Inflammatory macrophage treated with lipopolysaccharide for 4 hours (primary cell): ENCODE results near the gene MCF2.
A peak's percentile ranks its signal among the peaks of the same experiment; 100 is the strongest.

Experiments used
- DNase-seq: peaks from one replicate; pipeline ENCODE4 v3.0.0-alpha.2; 2020

The MCF2 gene

DNA sequence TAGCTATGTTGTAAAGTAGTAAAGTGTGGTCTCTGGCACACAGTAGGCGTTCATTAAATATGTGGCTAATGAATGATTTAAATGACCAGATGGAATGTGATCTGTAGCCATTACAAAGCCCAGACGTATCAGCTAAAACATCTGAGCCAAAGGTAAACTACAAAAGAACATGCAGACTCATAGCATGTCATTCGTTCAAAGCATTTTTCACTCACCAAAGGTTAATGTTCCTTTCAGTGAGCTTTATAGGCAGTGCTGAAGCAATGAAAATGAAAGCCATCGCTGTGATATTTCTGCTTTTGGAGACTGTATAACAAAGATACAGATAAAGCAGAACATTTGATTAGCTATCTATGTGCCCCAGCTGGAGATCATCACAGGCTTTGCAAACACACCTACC is 126.9 kb downstream of the MCF2 start:
- no peak for DNase-seq

DNA sequence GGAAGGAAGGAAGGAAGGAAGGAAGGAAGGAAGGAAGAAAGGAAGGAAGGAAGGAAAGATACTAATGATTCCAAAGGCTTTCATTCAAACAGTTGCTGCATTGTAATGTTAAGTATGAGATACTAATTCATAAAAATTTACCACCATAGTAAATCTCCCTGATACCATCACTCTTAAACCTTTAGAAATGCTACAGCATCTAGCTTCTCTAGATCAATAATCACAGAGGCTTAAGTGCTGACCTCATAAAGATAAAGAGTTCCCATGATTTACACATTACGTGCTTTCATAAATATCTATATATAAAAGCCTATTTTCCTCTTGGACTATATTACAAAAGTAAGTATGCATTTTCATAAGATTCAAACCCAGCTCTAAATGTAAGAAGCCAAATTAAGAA is 141.0 kb downstream of the MCF2 start:
- no peak for DNase-seq

DNA sequence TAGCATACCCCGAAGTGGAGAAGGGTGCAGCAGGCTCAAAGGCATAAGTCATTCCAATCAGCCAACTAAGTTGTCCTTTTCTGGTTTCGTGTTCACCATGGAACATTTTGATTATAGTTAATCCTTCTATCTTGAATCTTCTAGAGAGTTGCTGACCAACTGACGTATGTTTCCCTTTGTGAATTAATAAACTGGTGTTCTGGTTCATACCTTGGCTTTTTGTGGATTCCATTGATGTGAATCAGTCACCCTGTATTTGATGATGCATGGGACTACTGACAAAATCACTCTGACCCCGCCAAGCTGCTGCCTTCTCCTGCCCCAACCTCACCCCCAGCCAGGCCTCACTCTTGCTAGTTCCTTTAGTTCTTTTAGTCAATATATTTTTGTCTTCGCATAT is 144.7 kb downstream of the MCF2 start:
- no peak for DNase-seq

DNA sequence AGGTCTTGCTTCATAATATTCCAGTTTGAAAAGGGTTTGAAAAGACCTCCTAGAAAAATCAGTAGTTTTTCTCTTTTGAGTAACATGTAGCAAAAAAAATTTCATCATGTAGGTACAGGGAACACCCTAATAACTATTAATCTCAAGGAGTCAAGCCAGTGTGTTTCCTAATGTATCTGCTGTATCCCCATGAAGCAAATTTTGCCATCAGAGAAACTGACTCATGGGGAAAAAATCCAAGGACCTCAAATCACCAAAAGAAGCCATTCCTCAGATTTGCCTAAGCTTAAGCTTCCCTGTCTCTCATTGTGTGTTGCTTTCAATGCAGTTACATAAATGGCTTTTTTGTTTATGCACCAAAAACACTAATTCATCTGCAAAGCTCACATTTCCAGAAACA is 147.7 kb downstream of the MCF2 start:
- DNase-seq = no peak

DNA sequence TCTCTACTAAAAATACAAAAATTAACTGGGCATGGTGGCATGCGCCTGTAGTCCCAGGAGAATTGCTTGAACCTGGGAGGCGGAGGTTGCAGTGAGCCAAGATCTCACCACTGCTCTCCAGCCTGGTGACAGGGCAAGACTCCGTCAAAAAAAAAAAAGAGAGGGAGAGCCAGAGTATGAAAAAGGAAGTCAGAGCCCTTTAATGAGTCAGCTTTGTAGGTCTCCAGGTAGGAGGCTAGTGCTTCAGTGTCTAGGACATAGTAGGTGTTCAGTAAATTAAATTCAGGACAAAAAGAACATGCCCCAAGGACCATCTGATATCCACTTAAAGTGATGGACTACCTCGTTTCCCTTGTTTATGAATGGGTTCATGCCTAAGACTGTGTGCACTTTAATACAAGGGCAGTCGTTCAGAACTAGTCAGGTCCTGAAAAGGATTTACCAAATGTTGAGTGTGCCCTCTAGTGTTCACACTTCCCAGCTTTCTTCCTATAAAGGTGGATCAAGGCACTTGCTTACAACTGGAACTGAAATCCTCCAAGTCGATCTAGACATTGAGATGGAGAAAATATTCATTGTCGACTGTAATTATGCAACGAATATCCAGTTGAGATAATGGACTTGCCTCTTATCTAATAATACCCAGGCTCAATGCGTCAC is 148.5 kb downstream of the MCF2 start:
- DNase-seq = peak; percentile 58

DNA sequence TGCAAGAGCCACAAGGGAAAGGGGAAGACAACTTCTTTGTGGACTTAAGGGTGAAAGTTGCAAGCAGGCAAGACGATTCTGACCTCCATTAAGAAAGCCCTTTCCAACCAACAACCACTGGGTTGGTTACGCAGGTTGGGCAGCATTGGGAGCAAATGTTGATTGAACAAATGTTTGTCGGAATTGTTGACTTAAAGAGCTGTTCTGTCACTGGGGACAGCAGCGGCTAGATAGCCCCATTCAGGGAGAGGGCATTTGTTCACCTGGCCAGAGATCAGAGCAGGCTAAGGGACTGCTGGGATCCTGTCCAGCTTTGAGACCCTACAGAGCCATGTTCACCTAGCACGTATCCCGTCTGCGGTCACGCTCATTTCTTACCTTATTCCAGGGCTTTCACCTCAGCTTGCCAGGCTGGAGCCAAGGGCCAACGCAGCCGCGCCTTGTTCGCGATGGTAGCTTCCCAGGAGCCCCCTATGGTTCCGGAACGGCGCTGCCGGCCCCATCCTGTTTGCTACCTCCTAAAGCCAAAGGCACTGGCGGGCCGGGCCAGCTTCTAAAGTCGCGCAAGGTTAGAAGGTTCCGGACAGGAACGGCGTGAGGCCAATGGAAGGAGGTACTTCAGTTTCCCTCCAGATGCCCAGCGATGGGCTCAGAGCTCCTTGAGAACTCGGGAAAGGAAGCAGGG is 152.8 kb downstream of the MCF2 start:
- DNase-seq = no peak

DNA sequence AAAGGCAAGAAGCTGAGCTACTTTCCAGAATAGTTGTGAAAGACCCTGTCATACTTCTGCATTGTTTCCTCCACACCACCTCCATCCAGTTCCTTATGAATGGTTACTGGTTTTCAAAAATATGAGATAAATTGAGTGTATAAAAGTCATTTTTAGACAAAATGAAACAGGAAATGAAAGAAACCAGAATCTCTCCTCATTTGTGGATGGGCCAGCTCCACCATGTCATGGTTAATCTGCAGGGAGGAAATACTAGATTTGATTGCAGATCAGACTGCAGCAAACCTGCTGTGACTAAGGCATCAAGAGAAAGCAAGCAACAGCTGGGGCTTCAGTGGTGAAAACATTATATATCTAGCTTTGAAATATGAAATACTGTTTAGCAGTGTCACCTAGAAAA is 153.6 kb downstream of the MCF2 start:
- peak; percentile 45 for DNase-seq

DNA sequence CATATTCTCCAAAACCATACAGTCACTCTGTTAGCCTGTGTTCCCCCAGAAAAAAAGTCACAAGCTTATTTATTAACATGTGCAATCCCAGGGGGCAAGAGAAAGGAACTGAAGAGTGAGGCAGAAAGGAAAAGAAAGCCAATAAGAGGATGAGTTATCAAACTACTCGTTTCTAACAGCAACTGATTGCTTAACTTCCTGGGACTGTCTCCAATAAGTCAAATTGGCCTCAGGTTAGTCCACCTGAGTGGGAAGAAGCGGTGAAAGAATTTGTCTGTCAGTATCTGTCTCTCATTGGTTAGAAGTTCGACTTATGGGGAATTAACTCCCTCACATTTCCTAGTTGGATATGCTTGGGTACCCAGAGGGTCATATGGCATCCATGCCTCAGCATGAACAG is 163.4 kb downstream of the MCF2 start:
- no peak for DNase-seq

DNA sequence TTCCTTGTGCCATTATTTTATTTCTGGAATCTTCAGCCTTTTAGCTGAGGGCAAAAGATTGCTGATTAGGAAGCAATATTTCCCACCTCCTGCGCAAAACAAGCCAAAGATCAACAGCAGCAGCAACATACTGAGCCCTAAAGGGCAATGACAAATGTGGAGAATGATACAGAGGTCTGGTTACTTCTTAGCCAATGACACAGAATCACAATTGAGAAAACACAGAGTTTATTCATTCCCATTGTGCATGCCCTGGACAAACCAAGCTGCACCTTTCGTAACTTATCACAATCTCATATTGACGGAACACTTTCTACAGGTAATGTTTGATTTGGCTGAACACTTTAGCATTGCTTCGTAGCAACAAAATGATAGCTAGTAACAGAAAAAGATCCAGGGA is 164.0 kb downstream of the MCF2 start:
- DNase-seq = no peak

DNA sequence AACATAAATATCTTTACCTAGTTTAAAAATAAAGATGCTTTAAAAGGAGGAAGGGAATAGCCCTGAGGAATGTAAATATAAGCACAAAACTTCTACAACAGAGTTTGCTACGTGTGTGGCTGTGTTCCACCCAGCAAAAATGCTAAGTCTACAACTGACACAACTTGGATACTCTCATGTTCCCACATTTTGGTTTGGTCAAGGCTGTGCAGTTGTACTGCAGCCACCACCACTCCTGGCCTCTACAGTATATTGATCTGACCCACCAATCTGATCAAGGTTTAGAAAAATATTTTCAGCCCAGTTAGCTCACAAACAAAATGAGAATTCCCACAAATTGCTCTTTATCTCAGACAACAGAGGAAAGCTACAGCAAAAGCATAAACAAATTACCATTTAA is 165.3 kb downstream of the MCF2 start:
- no peak for DNase-seq

DNA sequence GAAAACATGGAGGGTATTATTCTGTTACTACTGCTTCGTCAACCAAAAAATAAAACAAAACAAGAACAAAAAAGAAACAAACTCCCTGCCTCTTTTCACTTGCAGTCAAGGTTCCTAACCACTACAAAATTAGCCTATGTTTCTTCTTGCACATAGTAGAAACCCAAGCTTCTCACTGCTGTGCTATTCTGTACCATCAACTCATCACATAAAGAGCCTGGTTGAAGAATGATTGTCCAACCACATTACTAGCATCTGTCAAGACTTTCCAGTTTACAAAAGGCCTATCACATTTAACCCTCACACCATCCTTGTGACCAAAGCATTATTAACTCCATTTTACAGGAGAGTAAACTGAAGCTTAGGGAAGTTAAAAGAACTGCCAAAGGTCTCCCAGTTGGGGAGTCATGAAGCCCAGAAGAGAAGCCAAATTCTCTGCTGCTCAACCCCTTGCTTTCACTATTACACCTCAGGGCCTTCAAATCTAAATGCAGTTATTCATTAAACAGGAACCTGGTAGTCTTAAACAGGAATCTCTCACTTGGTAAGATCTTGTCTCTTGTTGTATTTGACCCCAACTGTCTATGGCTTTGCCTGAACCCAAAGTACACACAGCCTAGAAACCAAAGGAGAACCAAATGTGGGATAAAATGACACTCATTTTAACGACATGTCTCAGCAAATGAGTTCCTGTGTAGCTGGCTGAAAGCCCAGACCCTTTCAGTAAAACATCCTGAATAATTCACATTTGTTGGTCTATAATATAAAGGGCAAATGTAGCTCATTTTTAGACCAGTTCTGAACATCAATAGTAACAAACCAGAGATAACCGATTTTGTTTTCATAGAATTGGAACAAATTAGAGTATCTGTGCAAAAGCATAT is 168.8 kb downstream of the MCF2 start:
- DNase-seq = no peak

DNA sequence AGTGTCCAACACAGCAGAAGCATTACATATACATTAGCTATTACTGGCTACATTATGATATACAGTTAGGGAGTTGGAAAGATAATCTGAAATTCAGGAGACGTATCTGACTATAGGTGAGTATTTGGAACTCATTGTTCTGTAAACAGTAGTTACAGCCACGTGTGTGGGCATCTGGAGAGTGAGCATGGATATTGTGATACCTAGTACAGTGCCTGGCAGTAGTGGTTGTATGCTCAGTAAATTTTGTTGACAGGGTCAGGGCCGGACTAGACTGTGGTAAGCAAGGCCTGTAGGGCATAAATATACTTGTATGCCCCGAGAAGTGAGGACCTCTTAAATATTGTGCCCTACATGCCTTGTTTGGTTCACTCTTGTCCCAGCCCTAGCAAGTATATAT is 174.5 kb downstream of the MCF2 start:
- no peak for DNase-seq

DNA sequence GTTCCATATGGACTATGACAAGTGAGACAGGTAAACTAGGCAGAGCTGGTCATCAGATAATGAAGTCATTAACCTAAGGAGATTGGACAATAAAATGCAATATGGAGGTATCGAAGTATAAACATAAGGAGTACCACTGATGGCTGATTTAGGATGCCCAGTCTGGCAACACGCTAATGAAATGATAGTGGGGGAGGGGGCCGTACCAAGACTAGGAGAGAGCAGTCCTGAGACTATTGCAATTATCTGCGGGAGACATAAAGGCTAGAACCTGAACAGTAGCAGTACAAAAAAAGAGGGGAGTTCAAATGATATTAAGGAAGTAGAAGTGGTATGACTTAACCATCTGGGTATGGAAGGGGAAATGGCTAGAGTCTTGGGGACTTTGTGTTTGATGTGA is 175.1 kb downstream of the MCF2 start:
- DNase-seq = no peak
